HepG2 (cell line): ENCODE data around the gene RPL19. TPM values are rescaled to one million over a fixed set of nuclear protein-coding genes. Genes with fewer than 3 reads are reported as not detected.

ENCODE experiments used
- ATAC-seq: fragments of 200-7000 bp; cut with Tn5 transposase; 3 replicates; pipeline ENCODE4 v1.9.1; 2020; ENCODE audit warnings: mild to moderate bottlenecking, moderate library complexity
- BruUV-seq: library from RNA; stranded (reverse); fragments of 400-500 nt; replicated peaks from 2 replicates; lab custom pipeline; 2021; lab: Mats Ljungman, UMichigan
- CTCF ChIA-PET: fragments of 300-600 bp; formaldehyde crosslinking; extraction: SDS; loops from one replicate; lab custom pipeline; 2021; ENCODE audit warnings: low total read pairs, inconsistent platforms, low intra/inter-chr PET ratio; lab: Yijun Ruan, JAX
- POLR2A ChIA-PET: fragments of 350-600 bp; sonication (Branson Sonifier 250); formaldehyde crosslinking; loops from one replicate; lab custom pipeline; 2020; ENCODE audit warnings: antibody characterized with exemption, inconsistent platforms; lab: Yijun Ruan, JAX
- DNase-seq: peaks from one replicate; pipeline ENCODE4 v3.0.0-alpha.2; 2015; ENCODE audit warnings: low spot score
- FAIRE-seq: peaks from 3 replicates; lab custom pipeline; 2011; peaks lifted over from hg19 to GRCh38; lab: Jason Lieb, UNC
- H2AFZ ChIP-seq: one replicate; pipeline ENCODE4 v1.6.1; 2011; ENCODE audit warnings: low read length, inconsistent platforms
- H3K27ac ChIP-seq: fragments of 300-600 bp; 3 replicates; pipeline ENCODE4 v1.8.0; 2011; ENCODE audit warnings: mixed run types, mild to moderate bottlenecking, mixed read lengths, low read length, inconsistent platforms; ENCODE audit not compliant: insufficient read depth; ENCODE audit errors: extremely low read length
- H3K27me3 ChIP-seq, 2 experiments: fragments of 200-600 bp in 1 of 2; 2 replicates in 1 of 2; 3 replicates in 1 of 2; pipeline versions ENCODE4 v1.6.0 to v1.8.0; 2011; ENCODE audit warnings: low read length in 2 of 2, mild to moderate bottlenecking in 2 of 2, moderate library complexity in 2 of 2, inconsistent platforms in 1 of 2; ENCODE audit not compliant: insufficient read depth in 2 of 2, control insufficient read depth in 1 of 2
- H3K36me3 ChIP-seq, 2 experiments: fragments of 200-600 bp in 1 of 2; replicated peaks in 1 of 2; 2 replicates in 1 of 2; 3 replicates in 1 of 2; pipeline versions ENCODE4 v1.5.1 to v1.8.0; 2011; ENCODE audit warnings: low read length in 2 of 2, inconsistent platforms in 1 of 2; ENCODE audit not compliant: insufficient read depth in 2 of 2, control insufficient read depth in 1 of 2
- H3K4me1 ChIP-seq: 2 replicates; pipeline ENCODE4 v1.5.1; 2012; ENCODE audit warnings: low read length, inconsistent platforms; ENCODE audit not compliant: insufficient read depth
- H3K4me2 ChIP-seq: 2 replicates; pipeline ENCODE4 v1.6.0; 2011; ENCODE audit warnings: low read depth, low read length, inconsistent platforms
- H3K4me3 ChIP-seq, 3 experiments: fragments of 200-600 bp in 1 of 3; sonication (generic), shearing (Covaris generic) in 1 of 3; replicated peaks in 1 of 3; 2 replicates each; pipeline ENCODE4 v1.5.1; 2011 to 2016; ENCODE audit warnings: low read length in 3 of 3, inconsistent platforms in 2 of 3, low read depth in 2 of 3, mild to moderate bottlenecking in 2 of 3, control low read depth in 1 of 3, mixed read lengths in 1 of 3; ENCODE audit not compliant: insufficient read depth in 1 of 3
- H3K79me2 ChIP-seq: one replicate; pipeline ENCODE4 v1.6.1; 2011; ENCODE audit warnings: low read length, inconsistent platforms; ENCODE audit not compliant: insufficient read depth
- H3K9ac ChIP-seq: 2 replicates; pipeline ENCODE4 v1.6.0; 2011; ENCODE audit warnings: mild to moderate bottlenecking, low read depth, low read length, inconsistent platforms; ENCODE audit not compliant: insufficient read depth
- H3K9me3 ChIP-seq: 2 replicates; pipeline ENCODE4 v1.5.1; 2012; ENCODE audit warnings: mild to moderate bottlenecking, low read length
- H4K20me1 ChIP-seq: 2 replicates; pipeline ENCODE4 v1.6.0; 2011; ENCODE audit warnings: inconsistent platforms, mild to moderate bottlenecking, low read length, moderate library complexity; ENCODE audit not compliant: insufficient read depth
- DMAP1 ChIP-seq: IDR thresholded peaks from 2 replicates; pipeline ENCODE4 v1.6.1; 2016
- GABPB1 ChIP-seq: IDR thresholded peaks from 2 replicates; pipeline ENCODE4 v1.6.1; 2016; ENCODE audit warnings: mild to moderate bottlenecking, missing genetic modification reagents, moderate library complexity, missing compliant biosample characterization
- NR2F1 ChIP-seq, 2 experiments: fragments of 450-650 bp in 1 of 2; formaldehyde crosslinking in 1 of 2; IDR thresholded peaks; 2 replicates each; pipeline versions ENCODE4 v1.5.0 to v1.6.1; 2016 to 2020; ENCODE audit warnings: mild to moderate bottlenecking in 1 of 2, missing compliant biosample characterization in 1 of 2, missing genetic modification reagents in 1 of 2, moderate library complexity in 1 of 2
- PHF21A ChIP-seq: sonication (generic); formaldehyde crosslinking; IDR thresholded peaks from 2 replicates; pipeline ENCODE4 v1.5.0; 2020; ENCODE audit warnings: mild to moderate bottlenecking, missing genetic modification reagents
- SMARCE1 ChIP-seq: fragments of 450-650 bp; IDR thresholded peaks from 2 replicates; pipeline ENCODE4 v1.6.1; 2017; ENCODE audit warnings: borderline replicate concordance
- TCF7 ChIP-seq: sonication (generic); IDR thresholded peaks from 2 replicates; pipeline ENCODE4 v1.6.1; 2016; ENCODE audit warnings: antibody characterized with exemption, low read depth
- ZBTB42 ChIP-seq: sonication (generic); formaldehyde crosslinking; IDR thresholded peaks from 2 replicates; pipeline ENCODE4 v1.5.0; 2020; ENCODE audit warnings: mild to moderate bottlenecking, missing genetic modification reagents
- ZNF24 ChIP-seq: fragments of 450-650 bp; IDR thresholded peaks from 2 replicates; pipeline ENCODE4 v1.6.1; 2017; ENCODE audit warnings: antibody characterized with exemption, mild to moderate bottlenecking
- ZNF275 ChIP-seq: sonication (generic); formaldehyde crosslinking; IDR thresholded peaks from 2 replicates; pipeline ENCODE4 v1.8.0; 2022; ENCODE audit warnings: missing genetic modification reagents, mild to moderate bottlenecking, inconsistent platforms, borderline replicate concordance
- ZNF432 ChIP-seq: sonication (generic); formaldehyde crosslinking; IDR thresholded peaks from 2 replicates; pipeline ENCODE4 v1.5.0; 2020; ENCODE audit warnings: missing genetic modification reagents, mild to moderate bottlenecking, borderline replicate concordance
- ZNF567 ChIP-seq: sonication (generic); formaldehyde crosslinking; IDR thresholded peaks from 2 replicates; pipeline ENCODE4 v1.8.1; 2023; ENCODE audit warnings: mild to moderate bottlenecking, missing genetic modification reagents, borderline replicate concordance
- ZSCAN30 ChIP-seq: sonication (generic); formaldehyde crosslinking; IDR thresholded peaks from 2 replicates; pipeline ENCODE4 v1.5.0; 2020; ENCODE audit warnings: mild to moderate bottlenecking, missing genetic modification reagents
- WGBS: methylation state at CpG from one replicate; pipeline ENCODE4 v1.1.6; 2017; ENCODE audit warnings: low lambda C conversion rate; 5-methylcytosine and 5-hydroxymethylcytosine counted together
- in situ Hi-C: cut with HindIII; loops from 2 replicates; pipeline ENCODE4 v1.10.0; 2017; ENCODE audit warnings: low pct_unique_long_range_greater_than_20kb; ENCODE audit not compliant: extremely low pct_ligation_motif_present
- intact Hi-C: fragments of 100-400 bp; cut with micrococcal nuclease; formaldehyde crosslinking; loops from one replicate; pipeline ENCODE4 v1.10.0; 2022; ENCODE audit not compliant: unreplicated experiment
- polyA plus RNA-seq, 8 experiments: library from polyadenylated mRNA; depleted of rRNA in 3 of 8; stranded (reverse) in 7 of 8; unstranded in 1 of 8; fragments of >200 nt; fragmentation: Illumina TruSeq in 4 of 8; extraction: Trizol in 4 of 8; gene quantifications; 2 replicates each; pipeline versions ENCODE4 v1.2.1 to v1.2.3, GENCODE V29; 2011 to 2016; ENCODE audit warnings: low read depth in 4 of 8, missing spikeins in 1 of 8, mixed read lengths in 1 of 8; ENCODE audit not compliant: insufficient read depth in 1 of 8
- total RNA-seq, 5 experiments: library from RNA; depleted of rRNA; stranded (reverse); fragments of >200 nt; fragmentation: Illumina TruSeq; extraction: Trizol; gene quantifications; 2 replicates each; pipeline ENCODE4 v1.2.3, GENCODE V29; 2016; ENCODE audit warnings: low read depth in 1 of 5
- TF ChIP-seq, protein P1 (sequence below): IDR thresholded peaks from 2 replicates; pipeline ENCODE4 v1.6.1; 2016; ENCODE audit warnings: low read depth, control low read depth
- TF ChIP-seq, protein P2 (sequence below): sonication (generic); formaldehyde crosslinking; IDR thresholded peaks from 2 replicates; pipeline ENCODE4 v1.4.0; 2020; ENCODE audit warnings: mild to moderate bottlenecking, low read depth, missing genetic modification reagents
- TF ChIP-seq, protein P3 (sequence below): sonication (generic); formaldehyde crosslinking; IDR thresholded peaks from 2 replicates; pipeline ENCODE4 v1.5.1; 2020; ENCODE audit warnings: missing genetic modification reagents, mild to moderate bottlenecking, borderline replicate concordance
- TF ChIP-seq, protein P4 (sequence below), 2 experiments: fragments of 450-650 bp in 1 of 2; sonication (generic) in 1 of 2; formaldehyde crosslinking; IDR thresholded peaks; 2 replicates each; pipeline versions ENCODE4 v1.5.0 to v1.8.0; 2020 to 2022; ENCODE audit warnings: mild to moderate bottlenecking in 1 of 2, missing genetic modification reagents in 1 of 2

RPL19 gene
- total and polyA plus RNA-seq, 2 of the 13 experiments (the other 11 are each of a cell fraction or from before 2014, with no cell fraction given) = 2,522 to 2,768 TPM

GRCh38 chr17:39197380-39198185, 2.5 kb upstream of the RPL19 start, which contains the start of gene CACNB1:
CACNB1 (minus strand) TSS chr17:39197669; CDS start chr17:39197495, 174 bp downstream.
- Histone ChIP-seq H3K4me3 (peak within 1 kb of the TSS; percentile 56 to 80 (median 69)), H3K4me2 (peak within 1 kb of the TSS; percentile 89), H3K4me1 (peaks cover 60% of the 10 kb centered on the region), H2AFZ (no peak within 1 kb of the TSS), H3K9me3 (no peaks in the 10 kb centered on the region), H3K27me3 (no peaks in the 10 kb centered on the region; a peak in 1 of 5 replicates), H3K79me2 (peaks cover 23% of the 10 kb centered on the region), H3K9ac (peak within 1 kb of the TSS; percentile 46; the same call in 1 of the 2 replicates), H3K27ac (no peak within 1 kb of the TSS), H3K36me3 (peaks cover 7 to 11% of the 10 kb centered on the region in 2 experiments), H4K20me1 (peaks cover 12% of the 10 kb centered on the region)
- intact Hi-C loops (no loop called here), in situ Hi-C loops (no loop called here)
- peak; percentile 61 for ATAC-seq
- WGBS = 3% methylated on average over 27 of the region's 55 CpGs
- no peak for FAIRE-seq
- ChIA-PET CTCF (no interaction called here), POLR2A (interaction anchor here (0.6 kb wide), 1 partner anchor 9 kb away, joined by 4 read pairs; no protein-coding TSS in a partner anchor)
- BruUV-seq = no TSS peak
- DNase-seq = peak; percentile 45
- TF ChIP-seq, protein P1, sequence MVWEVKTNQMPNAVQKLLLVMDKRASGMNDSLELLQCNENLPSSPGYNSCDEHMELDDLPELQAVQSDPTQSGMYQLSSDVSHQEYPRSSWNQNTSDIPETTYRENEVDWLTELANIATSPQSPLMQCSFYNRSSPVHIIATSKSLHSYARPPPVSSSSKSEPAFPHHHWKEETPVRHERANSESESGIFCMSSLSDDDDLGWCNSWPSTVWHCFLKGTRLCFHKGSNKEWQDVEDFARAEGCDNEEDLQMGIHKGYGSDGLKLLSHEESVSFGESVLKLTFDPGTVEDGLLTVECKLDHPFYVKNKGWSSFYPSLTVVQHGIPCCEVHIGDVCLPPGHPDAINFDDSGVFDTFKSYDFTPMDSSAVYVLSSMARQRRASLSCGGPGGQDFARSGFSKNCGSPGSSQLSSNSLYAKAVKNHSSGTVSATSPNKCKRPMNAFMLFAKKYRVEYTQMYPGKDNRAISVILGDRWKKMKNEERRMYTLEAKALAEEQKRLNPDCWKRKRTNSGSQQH (CRISPR knock-in tag) = no peak; the same call in 1 of the 2 replicates
- TF ChIP-seq, protein P2, sequence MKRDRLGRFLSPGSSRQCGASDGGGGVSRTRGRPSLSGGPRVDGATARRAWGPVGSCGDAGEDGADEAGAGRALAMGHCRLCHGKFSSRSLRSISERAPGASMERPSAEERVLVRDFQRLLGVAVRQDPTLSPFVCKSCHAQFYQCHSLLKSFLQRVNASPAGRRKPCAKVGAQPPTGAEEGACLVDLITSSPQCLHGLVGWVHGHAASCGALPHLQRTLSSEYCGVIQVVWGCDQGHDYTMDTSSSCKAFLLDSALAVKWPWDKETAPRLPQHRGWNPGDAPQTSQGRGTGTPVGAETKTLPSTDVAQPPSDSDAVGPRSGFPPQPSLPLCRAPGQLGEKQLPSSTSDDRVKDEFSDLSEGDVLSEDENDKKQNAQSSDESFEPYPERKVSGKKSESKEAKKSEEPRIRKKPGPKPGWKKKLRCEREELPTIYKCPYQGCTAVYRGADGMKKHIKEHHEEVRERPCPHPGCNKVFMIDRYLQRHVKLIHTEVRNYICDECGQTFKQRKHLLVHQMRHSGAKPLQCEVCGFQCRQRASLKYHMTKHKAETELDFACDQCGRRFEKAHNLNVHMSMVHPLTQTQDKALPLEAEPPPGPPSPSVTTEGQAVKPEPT = no peak
- no peak for TF ChIP-seq PHF21A
- TF ChIP-seq ZNF567 = no peak
- TF ChIP-seq, protein P3, sequence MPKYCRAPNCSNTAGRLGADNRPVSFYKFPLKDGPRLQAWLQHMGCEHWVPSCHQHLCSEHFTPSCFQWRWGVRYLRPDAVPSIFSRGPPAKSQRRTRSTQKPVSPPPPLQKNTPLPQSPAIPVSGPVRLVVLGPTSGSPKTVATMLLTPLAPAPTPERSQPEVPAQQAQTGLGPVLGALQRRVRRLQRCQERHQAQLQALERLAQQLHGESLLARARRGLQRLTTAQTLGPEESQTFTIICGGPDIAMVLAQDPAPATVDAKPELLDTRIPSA = peak; percentile 78; the same call in 1 of the 2 replicates
- TF ChIP-seq ZSCAN30 (CRISPR knock-in tag) = no peak
- peak; percentile 33; the same call in 1 of the 2 replicates for TF ChIP-seq ZBTB42 (CRISPR knock-in tag)
- TF ChIP-seq ZNF432 (CRISPR knock-in tag) = no peak
- peak; percentile 71; the same call in 1 of the 2 replicates for TF ChIP-seq GABPB1
- TF ChIP-seq, protein P4, sequence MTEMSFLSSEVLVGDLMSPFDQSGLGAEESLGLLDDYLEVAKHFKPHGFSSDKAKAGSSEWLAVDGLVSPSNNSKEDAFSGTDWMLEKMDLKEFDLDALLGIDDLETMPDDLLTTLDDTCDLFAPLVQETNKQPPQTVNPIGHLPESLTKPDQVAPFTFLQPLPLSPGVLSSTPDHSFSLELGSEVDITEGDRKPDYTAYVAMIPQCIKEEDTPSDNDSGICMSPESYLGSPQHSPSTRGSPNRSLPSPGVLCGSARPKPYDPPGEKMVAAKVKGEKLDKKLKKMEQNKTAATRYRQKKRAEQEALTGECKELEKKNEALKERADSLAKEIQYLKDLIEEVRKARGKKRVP (CRISPR knock-in tag; IDR thresholded peaks at IDR 0.05) = 0 out of 4 replicates have a peak, but pooled peaks of 1 of the 2 experiments have one; percentile 33
- TF ChIP-seq ZNF275 (CRISPR knock-in tag) = peak; percentile 26; the same call in 1 of the 2 replicates
- peak; percentile 21; the same call in 1 of the 2 replicates for TF ChIP-seq DMAP1 (CRISPR knock-in tag)
- no peak for TF ChIP-seq TCF7
- no peak for TF ChIP-seq NR2F1 (CRISPR knock-in tag; IDR thresholded peaks at IDR 0.05)
- no peak for TF ChIP-seq ZNF24
- no peak for TF ChIP-seq SMARCE1
